Osteoblast (primary cell): ENCODE data around the gene BRF1. TPM values are rescaled to one million over a fixed set of nuclear protein-coding genes. Genes with fewer than 3 reads are reported as not detected.
"Not testable (repeated sequence)": the region's sequence is repeated elsewhere in the genome, so short reads cannot be mapped to it uniquely, and the experiment has no call there.

Source experiments
- DNase-seq: peaks from one replicate; pipeline ENCODE4 v3.0.0; 2011; ENCODE audit warnings: low spot score, mixed read lengths; ENCODE audit not compliant: insufficient read length; ENCODE audit errors: missing footprints
- H2AFZ ChIP-seq: 2 replicates; pipeline ENCODE4 v1.6.0; 2011; ENCODE audit warnings: mild to moderate bottlenecking, low read length
- H3K27ac ChIP-seq: 2 replicates; pipeline ENCODE4 v1.5.1; 2011; ENCODE audit warnings: mild to moderate bottlenecking, low read depth, low read length, moderate library complexity
- H3K27me3 ChIP-seq: 2 replicates; pipeline ENCODE4 v1.6.0; 2012; ENCODE audit warnings: mild to moderate bottlenecking, control low read depth, inconsistent platforms, low read length, moderate library complexity; ENCODE audit not compliant: insufficient read depth
- H3K36me3 ChIP-seq: 2 replicates; pipeline ENCODE4 v1.5.1; 2011; ENCODE audit warnings: mild to moderate bottlenecking, low read length, control low read depth, moderate library complexity; ENCODE audit not compliant: insufficient read depth
- H3K4me1 ChIP-seq: 2 replicates; pipeline ENCODE4 v1.5.1; 2011; ENCODE audit warnings: mild to moderate bottlenecking, low read length, control low read depth, moderate library complexity; ENCODE audit not compliant: insufficient read depth
- H3K4me2 ChIP-seq: 2 replicates; pipeline ENCODE4 v1.6.0; 2011; ENCODE audit warnings: mild to moderate bottlenecking, low read length; ENCODE audit not compliant: insufficient read depth
- H3K4me3 ChIP-seq: fragments of 200-600 bp; sonication (generic); 3 replicates; pipeline ENCODE4 v1.5.1; 2012; ENCODE audit warnings: mild to moderate bottlenecking, low read length, inconsistent platforms; ENCODE audit not compliant: insufficient read depth
- H3K79me2 ChIP-seq: 2 replicates; pipeline ENCODE4 v1.6.0; 2012; ENCODE audit warnings: mild to moderate bottlenecking, low read length, control low read depth, inconsistent platforms; ENCODE audit not compliant: insufficient read depth
- H3K9me3 ChIP-seq: 2 replicates; pipeline ENCODE4 v1.5.1; 2011; ENCODE audit warnings: low read depth, low read length, control low read depth
- H4K20me1 ChIP-seq: 2 replicates; pipeline ENCODE4 v1.6.0; 2012; ENCODE audit warnings: mild to moderate bottlenecking, low read length, control low read depth; ENCODE audit not compliant: insufficient read depth
- CTCF ChIP-seq: IDR thresholded peaks from 2 replicates; pipeline ENCODE4 v1.5.1; 2011; ENCODE audit warnings: mild to moderate bottlenecking, low read depth, low read length, moderate library complexity; ENCODE audit errors: extremely low read depth
- total RNA-seq: library from RNA; depleted of rRNA; stranded (reverse); fragments of >200 nt; gene quantifications from 2 replicates; pipeline ENCODE4 v1.2.3, GENCODE V29; 2012

BRF1 gene
- total RNA-seq, 1 donor, result 34.4 TPM

GRCh38 chr14:105305791-105306190, 5.0 kb upstream of the BRF1 start:
- no peak for TF ChIP-seq CTCF

GRCh38 chr14:105305345-105305744, 4.5 kb upstream of the BRF1 start:
- no peaks in the 10 kb centered on the region for H3K9me3 ChIP-seq
- TF ChIP-seq CTCF, result no peak
- no peak overlapping the region for H2AFZ ChIP-seq

More at GRCh38 chr14:105305791-105306190, 5.0 kb upstream of the BRF1 start:
- Histone ChIP-seq H3K27ac (no peak overlapping the region), H4K20me1 (no peaks in the 10 kb centered on the region), H3K27me3 (no peaks in the 10 kb centered on the region), H3K4me2 (no peak overlapping the region), H3K9me3 (no peaks in the 10 kb centered on the region), H2AFZ (no peak overlapping the region), H3K79me2 (no peaks in the 10 kb centered on the region), H3K4me3 (no peak overlapping the region), H3K4me1 (no peaks in the 10 kb centered on the region), H3K36me3 (no peaks in the 10 kb centered on the region)
- DNase-seq, result no peak

GRCh38 chr14:105304565-105304964, 3.8 kb upstream of the BRF1 start:
- no peaks in the 10 kb centered on the region for H3K9me3 ChIP-seq
- H3K4me1 ChIP-seq, result peaks cover under 1% of the 10 kb centered on the region
- no peaks in the 10 kb centered on the region for H3K36me3 ChIP-seq
- H3K4me3 ChIP-seq, result no peak overlapping the region
- no peaks in the 10 kb centered on the region for H3K27me3 ChIP-seq
- TF ChIP-seq CTCF, result no peak
- no peak overlapping the region for H3K27ac ChIP-seq
- H3K79me2 ChIP-seq, result peaks cover 6% of the 10 kb centered on the region
- H4K20me1 ChIP-seq, result peaks cover 3% of the 10 kb centered on the region
- no peak overlapping the region for H3K4me2 ChIP-seq
- no peak for DNase-seq
- H2AFZ ChIP-seq, result no peak overlapping the region

More at GRCh38 chr14:105305345-105305744, 4.5 kb upstream of the BRF1 start:
- Histone ChIP-seq H3K4me2 (no peak overlapping the region), H3K4me3 (no peak overlapping the region), H3K27ac (no peak overlapping the region), H3K36me3 (no peaks in the 10 kb centered on the region), H3K79me2 (no peaks in the 10 kb centered on the region), H4K20me1 (no peaks in the 10 kb centered on the region), H3K27me3 (no peaks in the 10 kb centered on the region), H3K4me1 (no peaks in the 10 kb centered on the region)
- DNase-seq, result no peak

GRCh38 chr14:105303949-105304348, 3.1 kb upstream of the BRF1 start:
- Histone ChIP-seq H3K9me3 (no peaks in the 10 kb centered on the region), H3K79me2 (peaks cover 12% of the 10 kb centered on the region), H2AFZ (no peak overlapping the region), H3K27me3 (no peaks in the 10 kb centered on the region), H3K27ac (no peak overlapping the region), H3K4me1 (peaks cover 4% of the 10 kb centered on the region), H4K20me1 (peaks cover 5% of the 10 kb centered on the region), H3K4me2 (no peak overlapping the region), H3K36me3 (no peaks in the 10 kb centered on the region), H3K4me3 (no peak overlapping the region)
- DNase-seq, result no peak
- no peak for TF ChIP-seq CTCF

GRCh38 chr14:105301915-105302249, 1.1 kb upstream of the BRF1 start:
- H2AFZ ChIP-seq, H3K27me3 ChIP-seq, H3K4me1 ChIP-seq, H3K4me3 ChIP-seq, H3K27ac ChIP-seq, DNase-seq, H3K36me3 ChIP-seq, H3K9me3 ChIP-seq, H4K20me1 ChIP-seq: not testable (repeated sequence)
- Histone ChIP-seq H3K4me2 (peak overlapping the region; percentile 80), H3K79me2 (peaks cover 30% of the 10 kb centered on the region)
